NCI-H187 treated with DMSO at 0.1 percent for 48 hours (cell line): ENCODE data around the gene SLC25A6.
"Not testable (repeated sequence)": the region's sequence is repeated elsewhere in the genome, so short reads cannot be mapped to it uniquely, and the experiment has no call there.

Source experiments
- DNase-seq: peaks from one replicate; lab custom pipeline; 2025; lab: John Stamatoyannopoulos, UW

SLC25A6 gene

DNA sequence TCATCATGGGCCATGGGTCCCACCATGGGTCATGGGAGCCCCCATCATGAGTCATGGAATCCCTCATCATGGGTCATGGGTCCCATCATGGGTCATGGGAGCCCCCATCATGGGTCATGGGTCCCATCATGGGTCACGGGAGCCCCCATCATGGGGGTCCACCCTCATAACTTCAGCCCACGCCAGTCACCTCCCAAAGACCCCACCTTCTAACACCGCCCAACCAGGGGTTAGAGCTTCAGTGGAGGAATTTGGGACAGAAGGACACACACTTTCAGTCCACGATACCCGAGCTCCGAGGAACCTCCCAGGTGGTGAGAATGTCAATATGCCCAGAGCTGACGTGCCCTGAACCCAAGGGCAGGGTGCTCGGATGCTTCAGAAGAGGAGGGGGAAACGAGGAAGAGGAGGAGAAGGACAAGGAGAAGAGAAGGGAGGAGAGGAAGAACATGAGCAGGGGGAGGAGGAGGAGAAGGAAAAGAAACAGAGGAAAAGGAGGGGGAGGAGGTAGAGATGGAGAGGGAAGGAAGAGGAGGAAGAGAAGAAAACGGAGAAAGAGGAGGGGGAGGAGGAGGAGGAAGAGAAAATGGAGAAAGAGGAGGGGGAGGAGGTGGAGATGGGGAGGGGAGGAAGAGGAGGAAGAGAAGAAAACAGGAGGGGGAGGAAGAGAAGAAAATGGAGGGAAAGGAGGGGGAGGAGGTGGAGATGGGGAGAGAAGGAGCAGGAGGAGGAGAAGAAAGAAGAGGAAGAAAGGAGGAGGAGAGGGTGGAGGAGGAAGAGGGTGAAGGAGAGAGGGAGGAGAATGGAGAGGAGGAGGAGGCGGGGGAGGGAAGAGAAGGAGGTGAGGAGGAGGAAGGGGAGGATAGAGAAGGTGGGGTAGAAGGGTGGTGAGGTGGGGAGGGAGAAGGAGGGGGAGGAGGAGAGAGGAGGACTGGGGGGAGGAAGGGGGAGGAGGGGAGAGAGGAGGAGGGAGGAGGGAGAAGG is 37.6 kb downstream of the SLC25A6 start:
- no peak for DNase-seq

DNA sequence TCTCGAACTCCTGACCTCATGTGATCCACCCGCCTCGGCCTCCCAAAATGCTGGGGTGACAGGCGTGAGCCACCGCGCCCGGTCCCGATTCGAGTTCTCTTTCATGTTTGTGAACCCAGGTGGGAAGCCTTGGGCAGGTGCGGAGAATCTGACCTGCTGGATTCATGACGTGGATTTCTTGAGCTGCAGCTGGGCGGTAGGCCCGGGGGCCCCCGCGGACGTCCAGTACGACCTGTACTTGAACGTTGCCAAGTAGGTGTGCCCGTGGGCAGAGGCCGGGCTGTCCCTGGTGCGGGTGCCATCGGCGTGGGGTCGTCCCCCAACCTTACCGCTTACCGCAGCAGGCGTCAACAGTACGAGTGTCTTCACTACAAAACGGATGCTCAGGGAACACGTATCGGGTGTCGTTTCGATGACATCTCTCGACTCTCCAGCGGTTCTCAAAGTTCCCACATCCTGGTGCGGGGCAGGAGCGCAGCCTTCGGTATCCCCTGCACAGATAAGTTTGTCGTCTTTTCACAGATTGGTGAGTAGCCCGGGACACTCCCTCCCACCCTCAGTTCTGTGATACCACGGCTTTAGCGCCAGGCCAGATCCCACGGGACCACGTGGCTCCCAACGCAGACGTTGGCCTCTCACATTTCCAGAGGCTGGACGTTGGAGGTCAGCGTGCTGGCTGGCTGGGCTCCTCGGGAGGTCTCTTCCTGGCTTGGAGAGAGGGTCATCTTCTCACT is 39.8 kb downstream of the SLC25A6 start:
- no peak for DNase-seq

DNA sequence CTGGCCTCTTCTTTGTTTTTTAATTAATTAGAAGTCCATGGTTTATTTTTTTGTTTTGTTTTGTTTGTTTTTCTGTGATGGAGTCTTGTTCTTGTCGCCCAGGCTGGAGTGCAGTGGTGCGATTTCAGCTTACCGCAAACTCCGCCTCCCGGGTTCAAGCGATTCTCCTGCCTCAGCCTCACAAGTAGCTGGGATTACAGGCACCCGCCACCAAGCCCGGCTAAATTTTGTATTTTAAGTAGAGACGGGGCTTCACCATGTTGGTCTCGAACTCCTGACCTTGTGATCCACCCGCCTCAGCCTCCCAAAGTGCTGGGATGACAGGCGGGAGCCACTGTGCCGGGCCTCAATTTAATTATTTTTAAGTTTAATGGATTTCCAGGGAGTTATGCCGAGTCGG is 42.3 kb downstream of the SLC25A6 start:
- not testable (repeated sequence) for DNase-seq

DNA sequence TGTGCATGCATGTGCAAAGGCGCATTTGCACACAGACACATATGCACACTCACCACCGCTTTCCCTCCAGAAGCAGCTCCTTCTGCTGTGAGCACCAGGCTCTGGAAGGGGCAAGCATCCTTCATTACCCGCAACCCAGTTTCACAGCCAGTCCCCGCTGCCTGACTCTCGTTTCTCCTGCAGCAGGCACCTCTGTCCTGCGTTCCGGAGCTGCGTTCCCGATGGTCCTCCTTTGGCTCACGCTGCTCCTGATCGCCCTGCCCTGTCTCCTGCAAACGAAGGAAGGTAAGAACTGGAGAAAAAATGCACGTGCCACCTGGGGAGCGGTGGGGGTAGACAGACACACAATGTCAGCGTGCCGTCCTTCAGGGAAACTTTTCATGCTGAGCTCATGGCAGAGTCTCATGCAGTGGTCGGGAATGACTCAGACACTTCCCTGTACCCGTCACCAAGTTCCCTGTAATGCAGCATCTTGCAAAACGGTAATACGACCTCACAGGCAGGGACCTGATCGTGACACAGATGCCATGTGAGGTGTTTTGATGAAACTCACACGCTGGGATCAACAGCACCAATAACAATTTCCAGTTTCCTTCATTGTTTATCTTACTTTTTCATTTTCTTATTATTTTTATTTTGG is 50.2 kb downstream of the SLC25A6 start:
- DNase-seq: no peak

DNA sequence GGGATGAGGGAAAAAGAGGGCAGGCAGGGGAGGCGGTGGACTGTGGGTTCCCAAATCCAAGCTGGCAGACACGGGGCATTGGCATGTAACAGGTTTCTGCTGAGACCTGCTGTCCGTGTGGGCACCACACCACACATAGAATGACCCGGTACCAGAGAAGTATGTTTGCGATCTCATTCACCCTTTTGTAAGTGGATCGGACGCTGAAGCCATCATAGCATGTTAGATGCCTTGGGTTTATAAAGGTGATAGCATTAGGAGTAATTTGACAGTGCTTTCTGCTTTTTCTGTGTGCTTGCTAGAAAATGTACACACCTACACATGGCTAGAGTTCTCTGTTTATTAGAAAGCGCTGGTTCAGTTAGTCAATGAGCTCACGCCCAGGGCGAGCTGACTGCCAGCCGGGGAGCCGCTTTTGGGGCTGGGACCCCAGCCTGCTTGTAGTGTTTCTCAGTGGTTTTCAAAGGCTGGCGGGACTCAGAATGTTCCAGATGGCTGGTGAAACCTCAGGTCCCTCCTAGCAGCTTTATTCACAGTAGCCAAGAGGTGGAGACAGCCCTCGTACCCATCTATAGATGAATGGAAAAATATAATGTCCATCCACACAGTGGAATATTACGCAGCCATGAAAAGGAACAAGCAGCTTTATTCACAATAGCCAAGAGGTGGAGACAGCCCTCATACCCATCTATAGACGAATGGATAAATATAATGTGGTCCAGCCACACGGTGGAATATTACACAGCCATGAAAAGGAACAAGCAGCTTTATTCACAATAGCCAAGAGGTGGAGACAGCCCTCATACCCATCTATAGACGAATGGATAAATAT is 54.7 kb downstream of the SLC25A6 start:
- no peak for DNase-seq

DNA sequence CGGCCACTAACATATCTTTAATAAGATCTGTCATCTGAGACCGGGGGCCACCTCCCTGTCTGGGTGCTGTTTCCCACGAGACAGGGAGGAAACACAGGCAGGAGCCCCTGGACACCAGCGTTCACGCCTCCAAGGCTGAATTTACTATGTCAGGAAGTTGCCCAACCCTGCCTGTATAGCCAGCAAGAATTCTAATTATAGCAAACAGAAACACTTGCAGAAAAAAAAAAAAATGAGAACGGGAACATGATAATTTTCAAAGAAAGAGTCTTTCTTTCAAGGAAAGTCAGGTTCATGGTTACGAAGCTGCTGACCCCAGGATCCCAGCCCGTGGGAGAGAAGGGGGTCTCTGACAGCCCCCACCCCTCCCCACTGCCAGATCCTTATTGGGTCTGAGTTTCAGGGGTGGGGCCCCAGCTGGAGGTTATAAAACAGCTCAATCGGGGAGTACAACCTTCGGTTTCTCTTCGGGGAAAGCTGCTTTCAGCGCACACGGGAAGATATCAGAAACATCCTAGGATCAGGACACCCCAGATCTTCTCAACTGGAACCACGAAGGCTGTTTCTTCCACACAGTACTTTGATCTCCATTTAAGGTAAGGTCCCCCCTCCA is 55.5 kb downstream of the SLC25A6 start, which contains the start of gene IL3RA:
TSS of gene IL3RA (plus strand) at position 455 of the 613 bp plus-strand sequence. CDS start 4,981 bp downstream, outside the sequence.
- DNase-seq: no peak
